Measurements from ENCODE around the gene DPYD. TPM values are rescaled to one million over a fixed set of nuclear protein-coding genes. Genes with fewer than 3 reads are reported as not detected.

Gene DPYD
- total and polyA plus RNA-seq, 10 of the 15 experiments (the other 5 are each of a cell fraction or from before 2014, with no cell fraction given) = 5.7 to 23.8 (median 10.2) TPM

DNA sequence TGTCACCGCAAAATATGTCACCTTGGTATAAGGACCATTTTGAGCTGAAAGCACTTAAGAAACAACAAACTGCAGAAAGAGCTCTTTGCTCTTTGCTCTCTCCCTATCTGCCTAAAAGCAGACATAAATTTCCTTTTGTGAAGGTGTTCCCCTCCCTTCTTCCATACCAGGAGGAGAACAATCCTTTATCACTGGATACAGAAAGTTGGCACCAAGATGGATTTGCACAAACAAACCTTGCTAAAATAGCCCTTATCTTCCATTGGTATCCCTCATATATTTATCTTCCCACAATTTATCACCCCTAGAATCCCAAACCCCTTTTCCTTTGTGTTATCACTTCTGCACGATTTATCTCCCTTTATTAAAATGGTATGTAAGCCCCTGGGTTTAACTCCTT lies 51.4 kb downstream of the DPYD start:
- BruUV-seq (replicated peaks) = no TSS peak
- Histone ChIP-seq H3K36me3 (ENCODE audit: control insufficient read depth in 2 of 2, insufficient read depth in 2 of 2, low read length in 1 of 2) (no peaks in the 10 kb centered on the region), H3K27ac (ENCODE audit: control insufficient read depth, insufficient read depth) (no peak overlapping the region), H3K79me2 (ENCODE audit: control insufficient read depth, insufficient read depth, low read length) (no peaks in the 10 kb centered on the region), H3K4me3 (no peak overlapping the region), H3K9me3 (replicated peaks; ENCODE audit: control insufficient read depth, insufficient read depth, low read length) (no peaks in the 10 kb centered on the region; the same call in 2 of the 3 replicates), H3K9ac (ENCODE audit: control insufficient read depth, insufficient read depth, low read length) (no peak overlapping the region), H3K27me3 (replicated peaks in 1 of 2; ENCODE audit: control insufficient read depth in 2 of 2, insufficient read depth in 2 of 2, low read length in 1 of 2) (no peaks in the 10 kb centered on the region), H3K4me2 (ENCODE audit: control insufficient read depth, insufficient read depth) (no peak overlapping the region), H3K4me1 (ENCODE audit: control insufficient read depth, insufficient read depth, low read length) (no peaks in the 10 kb centered on the region), H4K20me1 (ENCODE audit: control insufficient read depth, insufficient read depth) (no peaks in the 10 kb centered on the region), H2AFZ (ENCODE audit: control insufficient read depth, low read depth, low read length) (no peak overlapping the region)
- DNase-seq (ENCODE audit: low read depth, low spot score) (no peak), ATAC-seq (no peak), FAIRE-seq (no peak)
- CTCF ChIA-PET = interaction anchor here (1.3 to 2.0 kb wide), 3 partner anchors 10 to 27 kb away, joined by 3 to 7 read pairs (median 5); no protein-coding TSS in a partner anchor
- in situ Hi-C loops (cut with MboI) = no loop called here
- intact Hi-C loops (cut with micrococcal nuclease; ENCODE audit: unreplicated experiment) = no loop called here
- SMC1A ChIA-PET (ENCODE audit: uncharacterized antibody, unreplicated experiment) = interaction anchor here (1.3 kb wide), 1 partner anchor 11 kb away, joined by 3 read pairs; no protein-coding TSS in a partner anchor
- WGBS (ENCODE audit: insufficient coverage, insufficient replicate concordance, low lambda C conversion rate, missing lambda C conversion rate) = 0% methylated on average over 2 of the region's 2 CpGs
- POLR2A ChIA-PET = no interaction called here
- TF ChIP-seq BRCA1 (IDR thresholded peaks at IDR 0.05; ENCODE audit: low read depth, low read length) (no peak), CHD4 (IDR thresholded peaks at IDR 0.05) (no peak), DPF2 (IDR thresholded peaks at IDR 0.05) (no peak), CBX3 (IDR thresholded peaks at IDR 0.05; ENCODE audit: borderline replicate concordance, low read depth) (no peak), EGR1 (IDR thresholded peaks at IDR 0.05; ENCODE audit: borderline replicate concordance in 1 of 2, low read depth in 2 of 2, low read length in 2 of 2) (no peak), CHD1 (IDR thresholded peaks at IDR 0.05; ENCODE audit: low read depth, low read length) (no peak)
- TF ChIP-seq, protein P1, sequence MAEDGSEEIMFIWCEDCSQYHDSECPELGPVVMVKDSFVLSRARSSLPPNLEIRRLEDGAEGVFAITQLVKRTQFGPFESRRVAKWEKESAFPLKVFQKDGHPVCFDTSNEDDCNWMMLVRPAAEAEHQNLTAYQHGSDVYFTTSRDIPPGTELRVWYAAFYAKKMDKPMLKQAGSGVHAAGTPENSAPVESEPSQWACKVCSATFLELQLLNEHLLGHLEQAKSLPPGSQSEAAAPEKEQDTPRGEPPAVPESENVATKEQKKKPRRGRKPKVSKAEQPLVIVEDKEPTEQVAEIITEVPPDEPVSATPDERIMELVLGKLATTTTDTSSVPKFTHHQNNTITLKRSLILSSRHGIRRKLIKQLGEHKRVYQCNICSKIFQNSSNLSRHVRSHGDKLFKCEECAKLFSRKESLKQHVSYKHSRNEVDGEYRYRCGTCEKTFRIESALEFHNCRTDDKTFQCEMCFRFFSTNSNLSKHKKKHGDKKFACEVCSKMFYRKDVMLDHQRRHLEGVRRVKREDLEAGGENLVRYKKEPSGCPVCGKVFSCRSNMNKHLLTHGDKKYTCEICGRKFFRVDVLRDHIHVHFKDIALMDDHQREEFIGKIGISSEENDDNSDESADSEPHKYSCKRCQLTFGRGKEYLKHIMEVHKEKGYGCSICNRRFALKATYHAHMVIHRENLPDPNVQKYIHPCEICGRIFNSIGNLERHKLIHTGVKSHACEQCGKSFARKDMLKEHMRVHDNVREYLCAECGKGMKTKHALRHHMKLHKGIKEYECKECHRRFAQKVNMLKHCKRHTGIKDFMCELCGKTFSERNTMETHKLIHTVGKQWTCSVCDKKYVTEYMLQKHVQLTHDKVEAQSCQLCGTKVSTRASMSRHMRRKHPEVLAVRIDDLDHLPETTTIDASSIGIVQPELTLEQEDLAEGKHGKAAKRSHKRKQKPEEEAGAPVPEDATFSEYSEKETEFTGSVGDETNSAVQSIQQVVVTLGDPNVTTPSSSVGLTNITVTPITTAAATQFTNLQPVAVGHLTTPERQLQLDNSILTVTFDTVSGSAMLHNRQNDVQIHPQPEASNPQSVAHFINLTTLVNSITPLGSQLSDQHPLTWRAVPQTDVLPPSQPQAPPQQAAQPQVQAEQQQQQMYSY (CRISPR knock-in tag; IDR thresholded peaks at IDR 0.05) = no peak
- RAD21 ChIA-PET (ENCODE audit: unreplicated experiment) = no interaction called here

Measured in GM12878 (cell line).